Naive B cell (primary cell): ENCODE results near the gene ZBTB6. TPM values are rescaled to one million over a fixed set of nuclear protein-coding genes. Genes with fewer than 3 reads are reported as not detected.

Source experiments
- ATAC-seq, 2 donors: fragments of 150-1000 bp; cut with Tn5 transposase; 2 replicates each; pipeline ENCODE4 v1.10.0; 2021; ENCODE audit warnings: low read depth in 2 of 2, mild to moderate bottlenecking in 2 of 2, moderate library complexity in 2 of 2
- DNase-seq: peaks from one replicate; pipeline ENCODE4 v3.0.0; 2022
- H3K27ac Mint-ChIP-seq, 6 donors: one replicate each; pipeline ENCODE4 v1.8.0; 2020 to 2022; ENCODE audit warnings: mild to moderate bottlenecking in 6 of 6, mixed read lengths in 6 of 6, moderate library complexity in 5 of 6, inconsistent platforms in 2 of 6
- H3K27me3 Mint-ChIP-seq, 3 donors: one replicate each; pipeline ENCODE4 v1.8.0; 2021 to 2022; ENCODE audit warnings: mixed read lengths in 3 of 3, mild to moderate bottlenecking in 1 of 3
- H3K36me3 Mint-ChIP-seq, 2 donors: one replicate each; pipeline ENCODE4 v1.8.0; 2020 to 2022; ENCODE audit warnings: mixed read lengths in 2 of 2, inconsistent platforms in 1 of 2, mild to moderate bottlenecking in 1 of 2
- H3K4me1 Mint-ChIP-seq, 3 donors: one replicate each; pipeline ENCODE4 v1.8.0; 2020 to 2022; ENCODE audit warnings: mixed read lengths in 3 of 3, inconsistent platforms in 1 of 3, mild to moderate bottlenecking in 1 of 3, moderate library complexity in 1 of 3
- H3K4me3 Mint-ChIP-seq, 8 donors: one replicate each; pipeline ENCODE4 v1.8.0; 2020 to 2022; ENCODE audit warnings: mild to moderate bottlenecking in 8 of 8, mixed read lengths in 8 of 8, moderate library complexity in 8 of 8, inconsistent platforms in 2 of 8
- H3K9me3 Mint-ChIP-seq, 7 donors: one replicate each; pipeline ENCODE4 v1.8.0; 2020 to 2022; ENCODE audit warnings: mixed read lengths in 7 of 7, mild to moderate bottlenecking in 5 of 7, inconsistent platforms in 2 of 7, moderate library complexity in 1 of 7
- polyA plus RNA-seq, 6 donors: library from polyadenylated mRNA; unstranded; fragments of 300-500 nt; fragmentation: Illumina TruSeq; gene quantifications; one replicate each; pipeline ENCODE4 v1.2.3, GENCODE V29; 2021; ENCODE audit warnings: low read depth in 6 of 6

The ZBTB6 gene, protein sequence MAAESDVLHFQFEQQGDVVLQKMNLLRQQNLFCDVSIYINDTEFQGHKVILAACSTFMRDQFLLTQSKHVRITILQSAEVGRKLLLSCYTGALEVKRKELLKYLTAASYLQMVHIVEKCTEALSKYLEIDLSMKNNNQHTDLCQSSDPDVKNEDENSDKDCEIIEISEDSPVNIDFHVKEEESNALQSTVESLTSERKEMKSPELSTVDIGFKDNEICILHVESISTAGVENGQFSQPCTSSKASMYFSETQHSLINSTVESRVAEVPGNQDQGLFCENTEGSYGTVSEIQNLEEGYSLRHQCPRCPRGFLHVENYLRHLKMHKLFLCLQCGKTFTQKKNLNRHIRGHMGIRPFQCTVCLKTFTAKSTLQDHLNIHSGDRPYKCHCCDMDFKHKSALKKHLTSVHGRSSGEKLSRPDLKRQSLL
- 1 to 10 TPM in 5 of 6 donors, not detected in 1; 1.6 to 3.9 (median 2.6) TPM for polyA plus RNA-seq

DNA sequence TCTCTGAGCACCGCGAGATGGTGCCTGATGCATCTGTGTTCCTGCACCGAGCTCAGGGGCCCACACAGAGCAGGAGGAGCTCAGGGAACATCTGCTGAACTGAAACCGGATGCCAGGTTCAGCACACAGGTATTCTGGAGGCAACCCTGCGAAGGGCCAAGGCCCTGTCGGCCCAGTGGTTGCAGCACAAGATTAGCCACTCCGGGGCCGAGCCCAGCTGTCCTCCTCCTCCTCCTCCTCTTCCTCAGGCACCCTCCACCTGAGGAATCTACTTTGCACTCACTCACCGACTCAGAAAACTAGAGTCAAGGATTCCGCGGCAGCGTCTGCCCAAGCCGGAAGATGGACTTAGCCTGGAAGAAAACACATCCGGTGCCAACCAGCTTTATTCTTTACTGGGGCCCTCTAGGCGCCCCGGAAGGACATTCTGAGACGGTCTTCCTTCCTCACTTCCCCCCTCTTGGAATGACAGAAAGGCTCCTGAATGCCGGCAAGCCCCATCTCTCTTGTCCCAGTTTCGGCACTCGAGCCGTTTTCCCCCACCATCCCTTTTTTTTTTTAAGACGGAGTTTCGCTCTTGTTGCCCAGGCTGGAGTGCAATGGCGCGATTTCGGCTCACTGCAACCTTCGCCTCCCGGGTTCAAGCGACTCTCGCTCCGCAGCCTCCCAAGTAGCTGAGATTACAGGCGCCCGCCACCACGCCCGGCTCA lies at the start of gene ZBTB6:
Gene ZBTB6 (minus strand): TSS at position 360 of the 710 bp plus-strand sequence. CDS start 1,251 bp downstream, outside the sequence.
- peaks cover 8 to 17% of the 10 kb centered on the region in 2 donors for H3K36me3 Mint-ChIP-seq
- peaks cover 0 to 3% (median 0%) of the 10 kb centered on the region in 7 donors for H3K9me3 Mint-ChIP-seq
- no peaks in the 10 kb centered on the region for H3K27me3 Mint-ChIP-seq
- peak within 1 kb of the TSS; percentile 93 to 98 (median 95) for H3K27ac Mint-ChIP-seq
- ATAC-seq (peak; percentile 96 to 98), DNase-seq (peak; percentile 76)
- peak within 1 kb of the TSS; percentile 89 to 99 (median 96) for H3K4me3 Mint-ChIP-seq
- peaks cover 25 to 28% (median 26%) of the 10 kb centered on the region in 3 donors for H3K4me1 Mint-ChIP-seq

- Mint-ChIP-seq H3K4me3 (no peak overlapping the region), H3K27me3 (no peaks in the 10 kb centered on the region), H3K27ac (no peak overlapping the region), H3K4me1 (no peaks in the 10 kb centered on the region), H3K9me3 (peaks cover 0 to 9% (median 2%) of the 10 kb centered on the region in 7 donors), H3K36me3 (peaks cover 25 to 32% of the 10 kb centered on the region in 2 donors)
- no peak for DNase-seq
- ATAC-seq: no peak
Observed at GRCh38 chr9:122961139-122961538, 48.0 kb upstream of the ZBTB6 start.

DNA sequence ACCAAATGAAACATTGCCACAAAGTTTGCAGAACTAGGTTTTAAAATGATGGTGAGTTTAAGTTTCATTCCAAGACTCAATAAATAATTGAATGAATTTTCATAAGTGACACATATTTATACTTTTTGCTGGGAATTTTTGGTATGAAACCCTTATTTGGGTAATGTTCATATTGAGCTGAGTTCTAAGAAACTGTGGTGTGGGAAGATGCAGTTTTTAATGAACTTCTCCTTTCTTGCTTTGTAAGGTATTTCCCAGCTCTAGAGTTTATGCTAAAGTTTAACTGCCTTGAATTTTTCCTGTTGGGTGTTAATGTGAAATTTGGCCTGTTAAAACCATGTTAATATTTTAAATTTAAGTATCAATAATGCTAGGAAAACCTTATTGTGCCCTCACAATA lies 42.8 kb upstream of the ZBTB6 start:
- peaks cover 19 to 21% of the 10 kb centered on the region in 2 donors for H3K36me3 Mint-ChIP-seq
- peaks cover 6 to 15% (median 8%) of the 10 kb centered on the region in 3 donors for H3K4me1 Mint-ChIP-seq
- peak overlapping the region in 1 of 6 donors; percentile 15 for H3K27ac Mint-ChIP-seq
- H3K9me3 Mint-ChIP-seq: peaks cover 0 to 9% (median 2%) of the 10 kb centered on the region in 7 donors
- H3K4me3 Mint-ChIP-seq: no peak overlapping the region
- ATAC-seq: no peak
- DNase-seq: no peak
- H3K27me3 Mint-ChIP-seq: no peaks in the 10 kb centered on the region

DNA sequence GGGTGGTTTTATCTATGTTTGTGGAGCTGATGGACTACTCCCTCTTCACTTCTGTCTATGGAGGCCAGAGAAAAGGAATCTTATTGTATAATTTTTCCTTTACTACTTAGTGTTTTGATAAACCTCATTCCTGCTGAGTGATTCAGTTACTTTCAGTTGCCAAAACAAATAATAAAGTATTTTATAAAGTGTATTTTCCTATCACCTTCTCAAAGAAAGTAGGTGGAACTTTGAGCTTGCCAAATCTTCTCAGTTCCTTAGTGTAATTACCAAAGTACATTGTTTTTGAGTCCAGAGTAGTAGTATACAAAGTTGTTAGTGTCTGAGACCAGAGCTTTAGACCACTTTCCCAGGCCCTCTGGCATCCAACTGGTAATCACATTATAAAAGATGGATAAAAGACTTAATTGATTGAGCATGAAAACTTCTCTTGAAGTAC lies 41.1 kb upstream of the ZBTB6 start:
- ATAC-seq (no peak), DNase-seq (no peak)
- H3K27me3 Mint-ChIP-seq: no peaks in the 10 kb centered on the region
- no peak overlapping the region for H3K4me3 Mint-ChIP-seq
- peaks cover 0 to 2% (median 0%) of the 10 kb centered on the region in 7 donors for H3K9me3 Mint-ChIP-seq
- H3K27ac Mint-ChIP-seq: no peak overlapping the region
- H3K4me1 Mint-ChIP-seq: peaks cover 18 to 26% (median 19%) of the 10 kb centered on the region in 3 donors
- peaks cover 7 to 13% of the 10 kb centered on the region in 2 donors for H3K36me3 Mint-ChIP-seq

- DNase-seq: no peak
- Mint-ChIP-seq H3K9me3 (no peaks in the 10 kb centered on the region), H3K27ac (no peak overlapping the region), H3K4me1 (peaks cover 32 to 41% (median 33%) of the 10 kb centered on the region in 3 donors), H3K36me3 (peaks cover 0 to 15% of the 10 kb centered on the region in 2 donors), H3K4me3 (peak overlapping the region in 1 of 8 donors; percentile 46), H3K27me3 (no peaks in the 10 kb centered on the region)
- ATAC-seq: no peak
Observed at GRCh38 chr9:122951056-122951455, 37.9 kb upstream of the ZBTB6 start.

DNA sequence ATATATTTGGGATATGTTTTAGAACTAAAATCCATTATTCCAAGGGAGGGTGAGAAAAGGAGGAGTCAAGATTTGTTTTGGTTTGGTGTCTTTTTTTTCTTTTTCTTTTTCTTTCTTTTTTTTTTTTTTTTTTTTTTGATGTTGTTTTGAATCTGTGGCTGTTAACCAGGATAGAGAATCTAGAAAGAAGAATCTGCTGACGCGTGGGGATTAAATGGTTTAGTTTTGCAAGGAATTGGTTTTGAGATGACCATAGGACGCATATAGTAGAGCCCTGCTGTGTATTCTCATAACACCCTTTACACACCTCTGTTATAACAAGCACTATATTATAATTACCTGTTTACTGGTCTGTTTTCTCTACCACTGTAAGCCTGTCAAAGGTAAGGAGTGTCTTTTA lies 37.1 kb upstream of the ZBTB6 start:
- H3K27ac Mint-ChIP-seq: no peak overlapping the region
- ATAC-seq (no peak), DNase-seq (no peak)
- no peaks in the 10 kb centered on the region for H3K27me3 Mint-ChIP-seq
- no peaks in the 10 kb centered on the region for H3K9me3 Mint-ChIP-seq
- H3K36me3 Mint-ChIP-seq: peaks cover 0 to 15% of the 10 kb centered on the region in 2 donors
- peaks cover 36 to 44% (median 40%) of the 10 kb centered on the region in 3 donors for H3K4me1 Mint-ChIP-seq
- no peak overlapping the region for H3K4me3 Mint-ChIP-seq

GRCh38 chr9:122949696-122950095 lies 36.6 kb upstream of the ZBTB6 start:
- Mint-ChIP-seq H3K36me3 (peaks cover 0 to 15% of the 10 kb centered on the region in 2 donors), H3K27me3 (no peaks in the 10 kb centered on the region), H3K9me3 (no peaks in the 10 kb centered on the region), H3K4me1 (peaks cover 38 to 42% (median 41%) of the 10 kb centered on the region in 3 donors), H3K4me3 (no peak overlapping the region), H3K27ac (peak overlapping the region in 1 of 6 donors; percentile 23)
- DNase-seq (no peak), ATAC-seq (no peak)

- DNase-seq (no peak), ATAC-seq (no peak)
- Mint-ChIP-seq H3K36me3 (peaks cover 0 to 15% of the 10 kb centered on the region in 2 donors), H3K9me3 (no peaks in the 10 kb centered on the region), H3K4me1 (peaks cover 31 to 44% (median 36%) of the 10 kb centered on the region in 3 donors), H3K4me3 (no peak overlapping the region), H3K27me3 (no peaks in the 10 kb centered on the region), H3K27ac (peak overlapping the region in 1 of 6 donors; percentile 4)
Observed at GRCh38 chr9:122948313-122948712, 35.2 kb upstream of the ZBTB6 start.

GRCh38 chr9:122946461-122947005 lies 33.4 kb upstream of the ZBTB6 start:
- Mint-ChIP-seq H3K4me3 (no peak overlapping the region), H3K36me3 (peaks cover 0 to 15% of the 10 kb centered on the region in 2 donors), H3K27ac (no peak overlapping the region), H3K27me3 (no peaks in the 10 kb centered on the region), H3K9me3 (no peaks in the 10 kb centered on the region), H3K4me1 (peaks cover 40 to 57% (median 46%) of the 10 kb centered on the region in 3 donors)
- DNase-seq (no peak), ATAC-seq (no peak)

DNA sequence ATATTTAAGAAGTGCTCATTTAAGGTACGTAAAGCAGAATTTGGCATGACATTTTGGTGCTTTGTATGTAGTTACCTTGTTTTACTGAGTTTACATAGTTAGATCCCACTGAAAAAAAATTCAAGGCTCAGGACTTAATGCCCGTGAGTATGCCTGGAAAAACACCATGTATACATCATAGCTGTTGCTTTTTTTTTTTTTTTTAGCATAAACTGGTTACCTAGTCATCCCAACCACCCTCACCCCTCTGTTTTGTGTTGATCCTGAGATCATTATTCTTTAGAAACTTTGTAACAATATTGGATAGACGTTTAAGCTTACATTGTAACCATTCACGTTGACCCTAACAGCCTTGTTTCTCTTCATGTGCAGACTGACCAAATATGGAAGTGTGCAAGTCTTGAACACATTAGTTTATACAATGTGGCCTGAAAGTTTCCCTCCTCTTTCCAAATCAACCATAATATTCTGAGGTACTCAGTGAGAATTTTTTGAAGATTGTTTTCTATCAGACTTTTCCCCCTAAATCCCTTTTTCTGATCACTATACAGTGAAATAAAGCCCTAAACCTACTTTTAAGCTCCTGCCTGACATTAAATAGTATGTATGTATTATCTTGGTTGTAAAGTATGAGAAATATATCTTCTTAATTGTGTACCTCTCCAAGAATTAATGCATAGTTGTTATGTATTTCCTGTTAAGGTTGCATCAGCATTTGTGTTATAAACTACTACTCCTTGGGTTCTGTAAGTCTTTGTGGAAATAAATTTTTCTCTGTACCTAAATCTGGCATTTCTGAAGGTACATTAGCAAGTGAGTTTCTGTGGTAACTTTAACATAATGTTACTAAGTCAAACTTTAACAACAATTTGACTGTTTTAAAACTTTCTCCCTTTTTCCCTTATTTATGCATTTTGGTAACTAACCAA lies 32.1 kb upstream of the ZBTB6 start:
- Mint-ChIP-seq H3K4me3 (peak overlapping the region in 1 of 8 donors; percentile 32), H3K27ac (peak overlapping the region in 1 of 6 donors; percentile 63)

GRCh38 chr9:122941582-122942234 lies 28.6 kb upstream of the ZBTB6 start:
- peak overlapping the region; percentile 88 to 95 (median 94) for H3K4me3 Mint-ChIP-seq
- H3K4me1 Mint-ChIP-seq: peaks cover 26 to 42% (median 29%) of the 10 kb centered on the region in 3 donors
- H3K27me3 Mint-ChIP-seq: no peaks in the 10 kb centered on the region
- H3K36me3 Mint-ChIP-seq: peaks cover 0 to 4% of the 10 kb centered on the region in 2 donors
- H3K9me3 Mint-ChIP-seq: no peaks in the 10 kb centered on the region
- DNase-seq: no peak
- ATAC-seq: no peak
- peak overlapping the region; percentile 88 to 98 (median 96) for H3K27ac Mint-ChIP-seq

More for the DNA sequence above, 32.1 kb upstream of the ZBTB6 start:
- H3K36me3 Mint-ChIP-seq: peaks cover 0 to 11% of the 10 kb centered on the region in 2 donors
- peaks cover 41 to 57% (median 48%) of the 10 kb centered on the region in 3 donors for H3K4me1 Mint-ChIP-seq
- no peak for DNase-seq
- H3K9me3 Mint-ChIP-seq: no peaks in the 10 kb centered on the region
- no peak for ATAC-seq
- H3K27me3 Mint-ChIP-seq: no peaks in the 10 kb centered on the region
